Astrocyte (in vitro differentiated cells and primary cell): ENCODE results near the gene RABEP1.

Experiments
- CTCF ChIP-seq: IDR thresholded peaks from 2 replicates; pipeline ENCODE4 v1.5.1; 2011; ENCODE audit warnings: low read depth, mild to moderate bottlenecking, inconsistent platforms, low read length, moderate library complexity; ENCODE audit not compliant: insufficient read depth
- EZH2 ChIP-seq: IDR thresholded peaks from 2 replicates; pipeline ENCODE4 v1.6.1; 2012; ENCODE audit warnings: mild to moderate bottlenecking, low read length, inconsistent platforms; ENCODE audit not compliant: insufficient read depth

GRCh38 chr17:5248821-5249479, 33.1 kb upstream of the RABEP1 start:
- no peak for TF ChIP-seq CTCF
- no peak for TF ChIP-seq EZH2
